Measurements from ENCODE around the gene MAP3K1.

The MAP3K1 gene

GRCh38 chr5:56803894-56804293 is 11.5 kb upstream of the MAP3K1 start:
- no peak for DNase-seq (ENCODE audit: low spot score)
- TF ChIP-seq CTCF (IDR thresholded peaks at IDR 0.05; ENCODE audit: borderline replicate concordance, control extremely low read depth, extremely low read depth, insufficient read depth, missing control alignments), result no peak
- in situ Hi-C loops (cut with MboI; ENCODE audit: low sequenced_read_pairs, unreplicated experiment), result no loop called here

- TF ChIP-seq CTCF (IDR thresholded peaks at IDR 0.05; ENCODE audit: borderline replicate concordance, control extremely low read depth, extremely low read depth, insufficient read depth, missing control alignments), result no peak
- in situ Hi-C loops (cut with MboI; ENCODE audit: low sequenced_read_pairs, unreplicated experiment), result no loop called here
- DNase-seq (ENCODE audit: low spot score), result no peak
These were observed 7.7 kb upstream of the MAP3K1 start for GRCh38 chr5:56807679-56808078.

- no peak for DNase-seq (ENCODE audit: low spot score)
- no peak for TF ChIP-seq CTCF (IDR thresholded peaks at IDR 0.05; ENCODE audit: borderline replicate concordance, control extremely low read depth, extremely low read depth, insufficient read depth, missing control alignments)
- in situ Hi-C loops (cut with MboI; ENCODE audit: low sequenced_read_pairs, unreplicated experiment), result no loop called here
These were observed 7.1 kb upstream of the MAP3K1 start for GRCh38 chr5:56808211-56808610.

- TF ChIP-seq CTCF (IDR thresholded peaks at IDR 0.05; ENCODE audit: borderline replicate concordance, control extremely low read depth, extremely low read depth, insufficient read depth, missing control alignments), result no peak
- no peak for DNase-seq (ENCODE audit: low spot score)
- in situ Hi-C loops (cut with MboI; ENCODE audit: low sequenced_read_pairs, unreplicated experiment), result no loop called here
These were observed 4.5 kb upstream of the MAP3K1 start for GRCh38 chr5:56810826-56811225.

- no peak for DNase-seq (ENCODE audit: low spot score)
- in situ Hi-C loops (cut with MboI; ENCODE audit: low sequenced_read_pairs, unreplicated experiment), result no loop called here
- TF ChIP-seq CTCF (IDR thresholded peaks at IDR 0.05; ENCODE audit: borderline replicate concordance, control extremely low read depth, extremely low read depth, insufficient read depth, missing control alignments), result no peak
These were observed 3.2 kb upstream of the MAP3K1 start for GRCh38 chr5:56812110-56812509.

- in situ Hi-C loops (cut with MboI; ENCODE audit: low sequenced_read_pairs, unreplicated experiment), result no loop called here
- DNase-seq (ENCODE audit: low spot score), result no peak
- no peak for TF ChIP-seq CTCF (IDR thresholded peaks at IDR 0.05; ENCODE audit: borderline replicate concordance, control extremely low read depth, extremely low read depth, insufficient read depth, missing control alignments)
These were observed 2.0 kb upstream of the MAP3K1 start for GRCh38 chr5:56813302-56813701.

All from GM13976 (cell line).